ENCODE measurements around the gene PRKAR1B.
"Not testable (repeated sequence)": the region's sequence is repeated elsewhere in the genome, so short reads cannot be mapped to it uniquely, and the experiment has no call there.

The PRKAR1B gene

GRCh38 chr7:672891-673290, 54.2 kb downstream of the PRKAR1B start:
- DNase-seq (ENCODE audit: low read depth in 1 of 2, low spot score in 1 of 2), result no peak

DNA sequence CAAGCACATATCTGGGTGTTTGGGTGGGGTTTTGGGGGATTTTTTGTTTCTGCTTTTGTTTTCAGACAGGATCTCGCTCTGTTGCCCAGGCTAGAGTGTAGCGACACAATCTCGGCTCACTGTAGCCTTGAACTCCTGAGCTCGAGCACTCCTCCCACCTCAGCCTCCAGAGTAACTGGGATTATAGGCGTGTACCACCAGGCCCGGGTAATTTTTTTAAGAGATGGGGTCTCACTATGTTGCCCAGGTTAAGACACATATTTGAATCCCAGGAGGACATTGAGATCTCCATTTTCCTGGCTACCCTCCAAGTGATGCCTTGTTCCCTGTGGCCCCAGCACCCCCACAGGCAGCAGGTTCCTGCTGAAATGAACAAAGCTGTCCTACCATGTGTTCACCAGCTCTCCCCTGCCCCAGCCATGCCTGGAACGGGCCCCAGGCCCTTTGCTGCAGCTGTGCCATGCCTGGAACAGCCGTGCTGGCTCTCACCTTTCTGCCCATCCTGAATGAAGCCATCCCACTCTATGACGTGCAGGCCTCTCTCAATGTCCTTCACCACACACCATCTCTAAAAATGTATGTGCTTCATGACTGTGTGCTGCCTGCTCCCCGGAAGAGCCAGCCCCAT, 55.6 kb downstream of the PRKAR1B start:
- no peak for DNase-seq (ENCODE audit: low read depth in 1 of 2, low spot score in 1 of 2)

- DNase-seq (ENCODE audit: low read depth in 1 of 2, low spot score in 1 of 2), result no peak
Measured at GRCh38 chr7:670501-671390, 56.3 kb downstream of the PRKAR1B start.

DNA sequence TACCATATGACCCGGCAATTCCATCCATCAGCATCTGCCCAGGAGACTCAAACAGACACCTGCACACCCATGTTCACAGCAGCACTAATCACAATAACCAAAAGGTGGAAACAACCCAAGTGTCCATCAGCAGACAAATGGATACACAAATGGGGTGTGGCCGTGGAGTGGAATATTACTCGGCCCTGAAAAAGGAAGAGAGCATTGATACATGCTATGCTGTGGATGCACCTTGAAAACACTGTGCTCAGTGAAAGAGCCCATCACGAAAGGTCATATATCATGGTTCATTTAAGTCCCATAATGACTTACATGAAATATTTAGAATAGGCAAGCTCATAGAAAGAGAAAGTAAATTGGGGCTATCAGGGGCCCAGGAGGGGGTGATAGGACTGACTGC, 58.1 kb downstream of the PRKAR1B start:
- no peak for DNase-seq (ENCODE audit: low read depth in 1 of 2, low spot score in 1 of 2)

DNA sequence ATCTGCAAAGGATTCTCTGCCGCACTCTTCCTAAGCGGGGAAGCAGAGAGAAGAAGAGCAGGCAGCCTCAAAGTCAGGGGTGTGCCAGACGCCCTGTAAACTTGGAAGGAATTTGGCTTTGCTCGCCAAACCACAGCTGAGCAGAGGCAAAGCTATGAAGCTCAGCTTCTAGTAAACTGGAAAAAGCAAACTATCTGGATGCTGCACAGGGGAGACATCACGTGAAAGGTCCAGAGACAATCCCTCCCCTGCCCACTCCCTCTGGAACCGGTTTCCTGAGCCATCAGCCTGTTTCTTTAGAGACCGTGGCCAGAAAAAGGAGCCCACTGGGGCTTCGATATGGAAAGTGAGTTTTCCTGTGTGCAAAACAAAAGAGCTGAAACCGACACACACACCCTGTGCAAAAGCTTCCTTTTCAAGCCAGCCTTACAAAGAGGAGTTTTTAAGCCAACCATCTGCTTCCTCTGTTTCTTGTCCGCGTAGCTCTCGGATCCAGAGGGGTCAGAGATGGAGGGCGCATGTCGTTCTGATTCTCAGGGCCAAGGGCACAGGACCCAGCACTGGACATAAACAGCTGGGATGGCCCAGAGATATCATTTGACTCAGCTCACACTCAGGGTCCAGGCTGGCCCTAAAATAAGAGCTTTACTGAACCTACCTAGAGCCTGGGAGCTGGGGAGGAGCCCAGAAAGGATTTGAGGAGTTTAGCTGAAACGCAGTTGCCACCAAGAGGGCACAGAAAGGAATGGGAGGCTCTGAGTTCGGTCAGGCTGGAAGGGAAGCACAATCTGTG, 58.7 kb downstream of the PRKAR1B start:
- DNase-seq (ENCODE audit: low read depth in 1 of 2, low spot score in 1 of 2), result no peak

GRCh38 chr7:666454-667292, 60.4 kb downstream of the PRKAR1B start:
- DNase-seq (ENCODE audit: low read depth in 1 of 2, low spot score in 1 of 2), result no peak

DNA sequence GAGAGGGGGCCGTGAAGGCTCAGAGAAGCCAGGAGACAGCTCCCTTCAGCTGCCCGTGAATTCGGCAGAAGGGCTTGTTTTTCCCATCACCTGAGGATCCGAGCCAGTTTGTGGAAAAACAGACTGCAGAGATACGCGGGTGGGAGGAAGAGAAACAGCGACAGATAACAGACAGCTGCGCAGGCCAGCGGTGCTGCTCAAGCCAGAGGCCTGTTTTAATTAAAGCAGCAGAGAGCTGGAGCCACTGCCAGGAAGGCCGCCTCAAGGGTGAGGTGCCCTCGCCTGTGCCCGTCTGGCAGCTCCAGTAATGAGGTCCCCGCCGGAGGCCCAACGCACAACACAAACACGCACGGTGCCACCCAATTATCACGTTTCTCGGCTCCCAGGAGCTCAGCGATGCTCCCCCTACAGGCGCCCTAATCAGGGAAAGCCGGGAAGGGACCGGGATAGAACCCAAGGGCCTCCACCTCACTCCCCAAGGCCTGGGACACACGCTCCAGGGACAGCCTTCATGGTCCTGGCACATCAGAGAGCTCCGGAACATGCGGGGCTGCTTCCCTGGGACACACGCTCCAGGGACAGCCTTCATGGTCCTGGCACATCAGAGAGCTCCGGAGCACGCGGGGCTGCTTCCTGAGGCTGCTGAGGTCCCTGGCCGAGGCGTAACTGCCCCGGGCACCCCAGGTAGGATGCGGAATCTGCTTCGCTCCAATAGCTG, 61.2 kb downstream of the PRKAR1B start:
- no peak for DNase-seq (ENCODE audit: low read depth in 1 of 2, low spot score in 1 of 2)

DNA sequence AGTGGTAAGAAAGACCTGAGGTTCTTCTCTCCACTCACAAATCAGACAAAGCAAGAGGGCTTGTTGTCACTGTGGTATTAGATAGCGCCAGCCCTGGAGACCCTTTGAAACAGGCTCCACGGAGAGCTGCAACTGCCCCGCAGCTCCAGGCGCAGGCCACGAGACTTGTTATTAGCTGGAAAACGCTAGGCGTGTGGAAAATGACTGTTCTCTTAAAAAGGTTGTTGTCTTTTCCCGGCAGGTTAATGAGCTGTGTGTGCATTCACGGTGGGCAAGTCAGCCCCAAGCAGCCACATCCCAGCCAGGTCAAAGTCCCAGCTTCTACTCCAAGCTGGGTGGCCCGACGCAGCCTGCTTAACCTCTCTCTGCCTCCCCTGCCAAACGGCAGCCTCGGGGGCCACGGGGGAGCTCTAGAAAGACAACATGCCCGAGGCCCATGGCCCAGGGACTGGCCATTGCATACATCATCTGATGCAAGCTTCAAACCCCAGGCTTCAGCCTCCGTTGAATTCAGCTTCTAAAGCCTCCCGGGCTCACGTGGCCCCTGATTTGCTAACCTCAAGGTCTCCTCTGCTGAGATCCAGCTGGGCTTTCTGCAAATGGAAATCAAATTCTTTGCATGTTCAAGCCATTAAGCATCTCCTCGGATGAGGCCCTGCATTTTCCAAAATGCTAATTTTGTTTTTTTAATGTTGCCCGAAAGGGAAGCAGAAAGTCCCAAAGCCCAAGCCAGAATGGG, 61.9 kb downstream of the PRKAR1B start:
- no peak for DNase-seq (ENCODE audit: low read depth in 1 of 2, low spot score in 1 of 2)

GRCh38 chr7:664402-664775, 62.7 kb downstream of the PRKAR1B start:
- no peak for DNase-seq (ENCODE audit: low read depth in 1 of 2, low spot score in 1 of 2)

GRCh38 chr7:662576-662975, 64.5 kb downstream of the PRKAR1B start:
- DNase-seq (ENCODE audit: low read depth in 1 of 2, low spot score in 1 of 2), result no peak

GRCh38 chr7:659996-660395, 67.1 kb downstream of the PRKAR1B start:
- no peak for DNase-seq (ENCODE audit: low read depth in 1 of 2, low spot score in 1 of 2)

DNA sequence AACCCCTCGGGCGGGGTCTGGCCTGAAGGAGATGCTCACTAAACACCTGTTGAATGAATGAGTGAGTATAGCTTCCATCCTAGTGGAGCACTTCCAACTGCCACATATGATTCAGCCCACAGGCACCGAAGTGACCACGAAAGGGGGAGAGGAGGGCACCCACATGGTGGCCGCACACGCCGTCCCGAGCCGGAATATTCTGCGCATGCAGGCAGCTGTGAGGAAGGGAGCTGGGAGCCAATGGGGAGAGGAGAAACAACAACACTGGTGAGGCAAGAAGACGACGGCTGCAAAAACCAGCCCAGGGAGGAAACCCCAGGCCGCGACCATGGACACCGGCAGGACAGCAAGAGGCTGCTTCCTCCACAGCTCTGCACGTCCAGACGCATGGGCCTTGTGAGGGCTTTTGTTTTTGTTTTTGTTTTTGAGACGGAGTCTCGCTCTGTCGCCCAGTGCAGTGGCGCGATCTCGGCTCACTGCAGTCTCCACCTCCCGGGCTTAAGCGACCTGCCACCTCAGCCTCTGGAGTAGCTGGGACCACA, 67.7 kb downstream of the PRKAR1B start:
- no peak for DNase-seq (ENCODE audit: low read depth in 1 of 2, low spot score in 1 of 2)

DNA sequence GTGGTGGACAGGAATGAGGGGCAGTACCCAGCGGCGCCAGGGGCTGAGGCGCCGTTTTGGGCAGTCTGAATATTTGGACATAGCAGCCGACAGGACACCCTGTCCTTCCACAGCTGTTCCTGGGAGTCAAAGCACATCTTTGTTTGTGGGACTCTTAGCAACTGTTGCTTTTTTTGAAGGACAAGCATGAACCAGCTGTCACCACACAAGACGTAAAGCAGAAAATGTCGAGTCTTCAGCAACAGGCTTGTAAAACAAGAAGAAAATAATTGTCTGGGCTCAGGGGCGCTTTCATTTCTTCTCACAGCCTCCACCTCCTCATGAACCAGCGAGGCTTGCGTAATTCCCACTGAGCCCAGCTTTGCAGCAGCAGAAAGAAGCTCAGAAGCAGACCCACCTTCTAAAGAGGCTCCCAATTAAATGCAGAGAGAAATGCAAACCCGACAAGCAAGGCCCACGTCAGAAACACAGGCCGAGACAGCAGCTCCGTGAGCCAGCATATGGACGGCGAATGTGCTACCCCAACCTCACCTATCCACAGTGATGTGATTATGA, 69.4 kb downstream of the PRKAR1B start:
- no peak for DNase-seq (ENCODE audit: low read depth in 1 of 2, low spot score in 1 of 2)

GRCh38 chr7:657010-657409, 70.1 kb downstream of the PRKAR1B start:
- not testable (repeated sequence) for DNase-seq (ENCODE audit: low read depth in 1 of 2, low spot score in 1 of 2)

- DNase-seq (ENCODE audit: low read depth in 1 of 2, low spot score in 1 of 2), result no peak
Measured at GRCh38 chr7:655758-656157, 71.3 kb downstream of the PRKAR1B start.

DNA sequence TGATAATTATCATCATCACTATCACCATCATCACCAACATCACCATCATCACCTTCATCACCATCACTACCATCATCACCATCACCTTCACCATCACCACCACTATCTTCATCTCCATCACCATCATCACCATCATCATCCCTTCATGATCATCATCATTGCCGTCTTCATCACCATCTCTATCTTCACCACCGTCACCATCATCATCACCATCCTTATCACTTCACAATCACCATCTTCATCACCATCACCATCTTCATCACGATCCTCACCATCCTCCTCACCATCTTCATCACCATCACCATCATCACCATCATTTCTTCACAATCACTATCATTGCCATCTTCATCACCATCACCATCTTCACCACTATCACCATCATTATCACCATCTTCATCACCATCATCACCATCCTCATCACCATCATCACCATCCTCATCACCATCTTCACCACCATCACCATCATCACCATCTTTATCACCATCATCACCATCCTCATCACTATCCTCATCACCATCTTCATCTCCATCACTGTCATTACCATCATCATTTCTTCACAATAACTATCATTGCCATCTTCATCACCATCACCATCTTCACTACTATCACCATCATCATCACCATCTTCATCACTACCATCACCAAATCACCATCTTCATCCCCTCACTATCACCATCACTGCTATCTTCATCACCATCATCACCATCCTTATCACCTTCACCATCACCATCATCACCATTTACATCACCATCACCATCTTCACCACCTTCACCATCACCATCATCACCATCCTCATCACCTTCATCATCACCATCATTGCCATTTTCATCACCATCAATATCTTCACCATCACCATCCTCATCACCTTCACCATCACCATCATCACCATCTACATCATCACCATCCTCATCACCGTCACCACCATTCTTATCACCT, 73.0 kb downstream of the PRKAR1B start:
- DNase-seq (ENCODE audit: low read depth in 1 of 2, low spot score in 1 of 2), result no peak

GRCh38 chr7:652881-653280, 74.2 kb downstream of the PRKAR1B start:
- no peak for DNase-seq (ENCODE audit: low read depth in 1 of 2, low spot score in 1 of 2)

DNA sequence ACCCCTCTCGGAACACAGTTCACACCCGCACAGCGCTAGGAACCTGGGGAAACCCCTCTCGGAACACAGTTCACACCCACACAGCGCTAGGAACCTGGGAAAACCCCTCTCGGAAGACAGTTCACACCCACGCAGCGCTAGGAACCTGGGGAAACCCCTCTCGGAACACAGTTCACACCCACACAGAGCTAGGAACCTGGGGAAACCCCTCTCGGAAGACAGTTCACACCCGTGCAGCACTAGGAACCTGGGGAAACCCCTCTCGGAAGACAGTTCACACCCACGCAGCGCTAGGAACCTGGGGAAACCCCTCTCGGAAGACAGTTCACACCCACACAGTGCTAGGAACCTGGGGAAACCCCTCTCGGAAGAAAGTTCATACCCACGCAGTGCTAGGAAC, 74.9 kb downstream of the PRKAR1B start:
- DNase-seq (ENCODE audit: low read depth in 1 of 2, low spot score in 1 of 2), result peak in 1 of 2 donors; percentile 4

All from activated T-helper 1 cell treated with anti-CD3 and anti-CD28 coated beads, Interleukin-2, amount 50 U/mL, for 16 hours (primary cell).